H7 (cell line): Measurements from ENCODE around the gene ATP1A2. TPM values are rescaled to one million over a fixed set of nuclear protein-coding genes. Genes with fewer than 3 reads are reported as not detected.

Experiments used
- DNase-seq: peaks from one replicate; pipeline ENCODE4 v3.0.0; 2012
- H3K27me3 ChIP-seq: 2 replicates; pipeline ENCODE4 v1.6.0; 2011; ENCODE audit warnings: mild to moderate bottlenecking, low read length; ENCODE audit not compliant: control insufficient read depth, insufficient read depth
- H3K36me3 ChIP-seq: replicated peaks from 2 replicates; pipeline ENCODE4 v1.5.1; 2011; ENCODE audit warnings: low read length; ENCODE audit not compliant: control insufficient read depth, insufficient read depth
- H3K4me3 ChIP-seq: 2 replicates; pipeline ENCODE4 v1.5.1; 2011; ENCODE audit warnings: low read depth, mild to moderate bottlenecking, control low read depth, low read length, moderate library complexity; ENCODE audit not compliant: insufficient read depth
- total RNA-seq: library from RNA; depleted of rRNA; stranded (reverse); fragments of >200 nt; shearing (Covaris generic); gene quantifications from 2 replicates; pipeline ENCODE4 v1.2.3, GENCODE V29; 2014

The ATP1A2 gene
- total RNA-seq, 1 experiment from 2014 or later = 14.5 TPM

DNA sequence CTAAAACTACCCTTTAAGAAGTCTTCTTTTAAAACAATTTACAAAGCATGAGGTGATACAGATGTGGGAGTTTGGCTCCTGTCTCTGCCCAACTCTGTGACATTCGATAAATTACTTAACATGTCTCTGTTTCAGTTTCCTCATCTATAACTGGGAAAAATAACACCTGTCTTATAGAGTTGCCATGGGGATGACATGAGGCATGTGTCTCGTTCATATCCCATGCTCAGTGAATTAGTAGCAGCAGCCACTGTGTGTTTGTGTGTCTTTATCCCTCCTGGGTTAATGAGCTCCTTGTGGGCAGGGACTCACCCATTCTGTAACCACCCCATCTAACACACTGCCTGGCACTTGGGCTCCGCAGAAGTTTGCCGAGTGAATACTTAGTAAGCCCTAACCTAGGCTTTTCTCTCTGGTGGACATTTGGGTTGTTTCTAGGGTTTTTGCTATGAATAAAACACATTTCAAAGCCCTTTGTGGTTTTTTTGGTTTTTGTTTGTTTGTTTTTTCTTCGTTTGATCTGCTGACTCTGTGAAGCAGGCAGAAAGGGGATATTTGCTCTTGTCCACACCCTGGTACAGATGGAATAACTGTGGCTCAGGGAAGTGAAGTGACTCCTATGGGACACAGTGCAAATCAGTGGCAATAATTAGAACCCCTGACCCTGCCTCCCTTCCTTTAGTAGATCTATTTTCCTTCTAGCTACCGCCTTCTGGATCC is 35.0 kb upstream of the ATP1A2 start:
- H3K27me3 ChIP-seq = peaks cover 62% of the 10 kb centered on the region
- DNase-seq = no peak

DNA sequence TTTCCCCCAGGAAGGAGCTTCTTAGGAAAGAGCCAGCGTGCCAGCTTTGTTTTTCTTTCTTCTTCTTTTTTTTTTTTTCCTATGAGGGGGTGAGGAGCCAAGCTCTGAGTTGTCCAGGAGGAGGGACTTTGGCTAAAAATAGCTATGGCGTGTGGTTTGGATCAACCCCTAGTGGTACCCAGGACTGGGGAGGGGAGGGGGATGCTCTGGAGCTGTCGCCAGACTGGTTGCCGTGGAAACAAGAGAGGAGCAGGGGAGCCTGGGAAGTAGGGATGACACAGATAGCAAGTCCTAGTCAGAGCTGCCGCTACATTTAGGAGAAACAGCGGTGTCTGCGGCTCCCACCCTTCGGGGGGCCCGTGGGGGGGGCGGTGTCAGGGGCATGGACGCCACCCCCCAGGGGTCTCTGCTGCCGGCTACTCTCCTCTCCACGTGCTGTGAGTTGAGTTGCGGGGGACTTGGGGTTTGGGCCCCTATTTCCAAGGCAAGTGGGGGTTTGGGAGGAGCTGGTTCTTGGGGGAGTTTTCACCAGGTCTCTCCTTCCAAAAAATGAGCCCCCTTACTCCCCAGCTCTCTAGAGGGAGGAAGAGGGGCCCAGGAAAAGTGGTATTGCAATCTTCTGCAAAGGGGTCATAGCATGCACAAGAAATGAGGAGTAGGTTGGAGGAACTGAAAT is 34.2 kb upstream of the ATP1A2 start, which contains the start of gene KCNJ9:
Gene KCNJ9 (plus strand): TSS at position 278 of the 676 bp plus-strand sequence. CDS start 2,493 bp downstream, outside the sequence.
- Histone ChIP-seq H3K27me3 (peaks cover 64% of the 10 kb centered on the region), H3K4me3 (no peak within 1 kb of the TSS)
- peak; percentile 88 for DNase-seq

More for the DNA sequence above, 35.0 kb upstream of the ATP1A2 start:
- no peaks in the 10 kb centered on the region for H3K36me3 ChIP-seq
- no peak overlapping the region for H3K4me3 ChIP-seq

DNA sequence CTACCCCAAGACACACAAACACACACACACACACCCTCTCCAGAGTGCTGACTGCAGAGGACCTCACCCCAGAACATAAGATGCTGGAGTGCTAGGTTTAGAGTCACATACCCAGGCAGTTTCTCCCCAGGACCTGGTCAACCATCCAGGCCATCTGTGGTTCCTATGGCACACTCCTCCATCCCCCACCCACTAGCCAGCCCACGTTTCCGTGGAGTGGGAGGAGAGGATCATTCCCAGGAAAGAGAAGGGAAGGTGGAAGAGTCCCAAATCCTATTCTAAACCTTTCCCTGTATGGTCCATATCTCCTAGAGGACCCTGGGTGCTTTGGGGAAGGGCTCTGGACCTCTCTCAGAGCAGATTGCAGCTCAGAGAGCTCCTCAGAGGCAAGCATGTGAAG is 33.1 kb upstream of the ATP1A2 start:
- H3K36me3 ChIP-seq = no peaks in the 10 kb centered on the region
- H3K4me3 ChIP-seq = no peak overlapping the region
- no peak for DNase-seq
- H3K27me3 ChIP-seq = peaks cover 64% of the 10 kb centered on the region

More for the DNA sequence above, 34.2 kb upstream of the ATP1A2 start, which contains the start of gene KCNJ9:
- no peaks in the 10 kb centered on the region for H3K36me3 ChIP-seq

- H3K36me3 ChIP-seq = no peaks in the 10 kb centered on the region
- peak; percentile 51 for DNase-seq
- H3K27me3 ChIP-seq = peaks cover 64% of the 10 kb centered on the region
- no peak overlapping the region for H3K4me3 ChIP-seq
Observed at GRCh38 chr1:160082926-160083325, 32.6 kb upstream of the ATP1A2 start.

- Histone ChIP-seq H3K27me3 (peaks cover 63% of the 10 kb centered on the region), H3K36me3 (no peaks in the 10 kb centered on the region), H3K4me3 (peak overlapping the region; percentile 58)
- peak; percentile 96 for DNase-seq
Observed at GRCh38 chr1:160083968-160084770, 31.4 kb upstream of the ATP1A2 start.

DNA sequence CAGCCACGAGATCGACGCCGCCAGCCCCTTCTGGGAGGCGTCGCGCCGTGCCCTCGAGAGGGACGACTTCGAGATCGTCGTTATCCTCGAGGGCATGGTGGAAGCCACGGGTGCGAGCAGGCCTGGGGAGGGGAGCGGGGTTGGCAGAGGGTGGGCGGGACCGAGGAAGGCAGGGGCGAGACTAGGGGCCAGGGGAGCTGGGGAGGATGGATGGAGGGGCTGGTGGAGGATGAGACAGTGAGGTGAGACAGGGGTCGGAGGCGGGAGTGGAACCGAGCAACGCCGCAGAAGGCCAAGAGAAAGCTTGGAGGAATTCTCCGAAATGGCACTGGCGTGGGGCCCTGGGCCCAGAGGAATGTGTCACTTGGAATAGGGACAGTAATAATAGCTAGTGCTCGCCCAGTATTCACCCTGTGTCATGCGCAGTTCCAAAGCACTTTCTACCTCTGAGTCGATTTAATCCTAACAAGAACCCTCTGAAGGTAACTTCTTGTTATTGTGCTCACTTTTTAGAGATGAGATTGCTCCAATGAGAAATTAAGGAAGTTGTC is 30.7 kb upstream of the ATP1A2 start:
- DNase-seq = peak; percentile 62
- H3K4me3 ChIP-seq = no peak overlapping the region
- peaks cover 58% of the 10 kb centered on the region for H3K27me3 ChIP-seq
- no peaks in the 10 kb centered on the region for H3K36me3 ChIP-seq

GRCh38 chr1:160085686-160086455 is 29.7 kb upstream of the ATP1A2 start:
- no peak overlapping the region for H3K4me3 ChIP-seq
- peaks cover 48% of the 10 kb centered on the region for H3K27me3 ChIP-seq
- DNase-seq = peak; percentile 97
- H3K36me3 ChIP-seq = peaks cover 1% of the 10 kb centered on the region; the same call in 1 of the 2 replicates

DNA sequence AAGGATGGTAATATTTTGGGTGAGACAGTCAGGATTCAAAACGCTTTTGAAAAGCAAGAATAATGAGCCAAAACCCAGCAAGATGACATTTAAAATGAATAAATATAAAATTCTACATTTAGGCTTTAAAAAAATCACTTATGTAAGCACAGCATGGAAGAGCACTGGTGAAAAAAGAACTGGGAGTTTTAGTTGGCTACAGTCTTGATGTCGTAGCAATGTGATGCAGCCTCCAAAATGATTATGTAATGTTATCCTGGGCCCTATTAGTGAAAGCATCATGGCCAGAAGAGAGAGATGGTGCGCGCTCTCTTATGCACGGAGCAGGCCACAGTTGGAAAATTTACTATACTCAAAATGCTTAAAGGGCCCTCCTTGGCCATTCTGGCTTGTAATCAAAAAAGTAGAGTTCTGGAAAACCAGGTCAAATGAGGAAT is 29.1 kb upstream of the ATP1A2 start:
- H3K36me3 ChIP-seq = peaks cover 3% of the 10 kb centered on the region
- peaks cover 42% of the 10 kb centered on the region for H3K27me3 ChIP-seq
- H3K4me3 ChIP-seq = no peak overlapping the region
- no peak for DNase-seq

- peak; percentile 54 for DNase-seq
- Histone ChIP-seq H3K4me3 (no peak overlapping the region), H3K27me3 (peaks cover 34% of the 10 kb centered on the region), H3K36me3 (peaks cover 7% of the 10 kb centered on the region)
Observed at GRCh38 chr1:160087118-160087662, 28.4 kb upstream of the ATP1A2 start.

DNA sequence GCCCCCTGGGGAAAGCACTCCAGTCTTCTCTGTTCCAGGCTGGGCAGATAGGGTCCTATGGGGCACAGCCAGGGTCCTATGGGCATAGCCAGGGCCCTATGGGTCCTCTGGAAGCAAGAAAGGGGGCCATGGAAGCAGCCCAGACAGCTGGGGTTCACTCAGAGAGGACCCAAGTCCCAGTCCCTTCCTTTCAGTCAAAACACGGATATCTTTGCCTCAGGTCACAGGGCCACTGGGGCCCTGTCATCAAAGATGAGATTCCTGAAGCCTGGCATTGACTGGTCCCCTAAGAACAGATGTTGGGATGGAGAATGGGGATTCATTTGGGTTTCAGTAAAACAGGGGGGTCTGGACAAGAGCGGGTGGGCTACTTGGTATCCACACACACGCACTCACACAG is 25.7 kb upstream of the ATP1A2 start:
- H3K27me3 ChIP-seq = peaks cover 7% of the 10 kb centered on the region
- no peak for DNase-seq
- H3K36me3 ChIP-seq = peaks cover 10% of the 10 kb centered on the region

GRCh38 chr1:160090760-160091159 is 24.8 kb upstream of the ATP1A2 start:
- DNase-seq = no peak
- Histone ChIP-seq H3K27me3 (peaks cover 3% of the 10 kb centered on the region; the same call in 1 of the 2 replicates), H3K36me3 (peaks cover 10% of the 10 kb centered on the region), H3K4me3 (no peak overlapping the region)

More for the DNA sequence above, 25.7 kb upstream of the ATP1A2 start:
- H3K4me3 ChIP-seq = no peak overlapping the region

- Histone ChIP-seq H3K36me3 (peaks cover 10% of the 10 kb centered on the region), H3K27me3 (no peaks in the 10 kb centered on the region; the same call in 1 of the 2 replicates), H3K4me3 (no peak overlapping the region)
- no peak for DNase-seq
Observed at GRCh38 chr1:160091666-160092223, 23.8 kb upstream of the ATP1A2 start.

- no peak for DNase-seq
- no peak overlapping the region for H3K4me3 ChIP-seq
Observed at GRCh38 chr1:160092366-160093068, 23.0 kb upstream of the ATP1A2 start.

More at GRCh38 chr1:160092366-160093068, 23.0 kb upstream of the ATP1A2 start:
- H3K27me3 ChIP-seq = no peaks in the 10 kb centered on the region
- H3K36me3 ChIP-seq = peaks cover 10% of the 10 kb centered on the region
